GM13977 (cell line): Measurements from ENCODE around the gene UROC1.

ENCODE experiments used
- DNase-seq: peaks from one replicate; pipeline ENCODE4 v3.0.0; 2012; ENCODE audit warnings: low spot score
- in situ Hi-C: fragments of 300-500 bp; cut with MboI; formaldehyde crosslinking; loops from one replicate; pipeline ENCODE4 v1.12.0; 2022; ENCODE audit warnings: low sequenced_read_pairs, low pct_unique_long_range_greater_than_20kb, mixed read lengths, inconsistent platforms; ENCODE audit not compliant: unreplicated experiment
- TF ChIP-seq, protein P1 (sequence below): IDR thresholded peaks from 2 replicates; pipeline ENCODE4 v1.5.1; 2012; ENCODE audit warnings: mild to moderate bottlenecking, control low read depth; ENCODE audit not compliant: insufficient read depth; ENCODE audit errors: extremely low read depth, missing control alignments

UROC1 gene

DNA sequence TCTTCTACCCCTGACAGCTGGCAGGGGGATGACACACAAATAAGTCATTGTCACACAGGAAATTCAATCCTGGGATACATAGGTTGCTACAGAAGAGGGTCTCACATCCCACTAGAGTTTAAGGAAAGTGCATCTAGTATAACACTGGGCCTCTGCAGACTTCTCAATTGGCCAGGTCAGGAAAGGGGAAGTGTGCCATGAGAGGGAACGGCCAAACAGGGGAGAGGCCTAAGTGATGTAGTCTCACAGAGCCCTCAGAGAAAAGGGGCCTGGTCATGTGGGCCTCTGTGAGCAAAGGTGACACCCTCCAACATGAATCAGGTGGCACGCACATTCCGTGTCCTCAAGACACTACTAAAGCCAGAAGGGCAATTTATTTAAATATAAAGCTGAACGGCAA is 53.1 kb downstream of the UROC1 start:
- in situ Hi-C loops: no loop called here
- DNase-seq: no peak
- TF ChIP-seq, protein P1, sequence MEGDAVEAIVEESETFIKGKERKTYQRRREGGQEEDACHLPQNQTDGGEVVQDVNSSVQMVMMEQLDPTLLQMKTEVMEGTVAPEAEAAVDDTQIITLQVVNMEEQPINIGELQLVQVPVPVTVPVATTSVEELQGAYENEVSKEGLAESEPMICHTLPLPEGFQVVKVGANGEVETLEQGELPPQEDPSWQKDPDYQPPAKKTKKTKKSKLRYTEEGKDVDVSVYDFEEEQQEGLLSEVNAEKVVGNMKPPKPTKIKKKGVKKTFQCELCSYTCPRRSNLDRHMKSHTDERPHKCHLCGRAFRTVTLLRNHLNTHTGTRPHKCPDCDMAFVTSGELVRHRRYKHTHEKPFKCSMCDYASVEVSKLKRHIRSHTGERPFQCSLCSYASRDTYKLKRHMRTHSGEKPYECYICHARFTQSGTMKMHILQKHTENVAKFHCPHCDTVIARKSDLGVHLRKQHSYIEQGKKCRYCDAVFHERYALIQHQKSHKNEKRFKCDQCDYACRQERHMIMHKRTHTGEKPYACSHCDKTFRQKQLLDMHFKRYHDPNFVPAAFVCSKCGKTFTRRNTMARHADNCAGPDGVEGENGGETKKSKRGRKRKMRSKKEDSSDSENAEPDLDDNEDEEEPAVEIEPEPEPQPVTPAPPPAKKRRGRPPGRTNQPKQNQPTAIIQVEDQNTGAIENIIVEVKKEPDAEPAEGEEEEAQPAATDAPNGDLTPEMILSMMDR: no peak

DNA sequence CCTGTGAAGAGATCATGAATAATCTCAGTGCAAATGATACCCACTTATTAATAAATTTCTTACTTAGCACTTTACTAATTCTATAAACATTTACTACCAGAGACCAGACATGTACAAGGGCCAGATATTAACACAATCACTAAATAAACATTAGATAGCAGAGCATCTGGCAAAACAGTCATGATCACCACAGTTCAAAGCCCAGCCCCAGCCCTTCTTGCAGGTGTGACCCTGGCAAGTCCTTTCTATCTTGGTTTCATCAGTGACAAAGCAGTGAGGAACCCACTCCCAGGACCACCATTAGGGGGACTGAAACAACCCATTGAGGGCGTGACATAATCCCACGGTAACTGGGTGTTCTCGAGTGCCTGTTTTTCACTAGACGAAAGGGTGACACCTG is 53.5 kb downstream of the UROC1 start:
- no peak for DNase-seq
- in situ Hi-C loops: no loop called here
- TF ChIP-seq, protein P1: no peak

DNA sequence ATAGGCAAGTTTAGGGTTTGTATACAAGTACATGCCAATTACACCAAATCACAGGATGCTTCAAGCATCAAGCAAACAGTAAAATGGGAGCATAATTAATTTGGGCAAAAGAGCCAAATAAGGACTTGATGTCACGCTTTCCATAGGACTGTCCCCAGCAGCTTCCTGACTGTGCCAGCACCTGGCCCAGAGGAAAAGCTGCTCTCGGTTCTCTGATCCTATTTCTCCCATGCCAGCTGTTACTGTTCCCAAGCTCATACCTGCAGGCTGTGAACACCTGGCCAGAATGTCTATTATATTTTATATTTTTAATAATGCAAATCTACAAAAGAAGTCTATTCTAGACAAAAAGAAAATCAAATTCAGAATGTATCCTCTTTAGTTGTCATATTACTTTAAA is 54.1 kb downstream of the UROC1 start:
- DNase-seq: no peak
- TF ChIP-seq, protein P1: no peak
- in situ Hi-C loops: no loop called here

DNA sequence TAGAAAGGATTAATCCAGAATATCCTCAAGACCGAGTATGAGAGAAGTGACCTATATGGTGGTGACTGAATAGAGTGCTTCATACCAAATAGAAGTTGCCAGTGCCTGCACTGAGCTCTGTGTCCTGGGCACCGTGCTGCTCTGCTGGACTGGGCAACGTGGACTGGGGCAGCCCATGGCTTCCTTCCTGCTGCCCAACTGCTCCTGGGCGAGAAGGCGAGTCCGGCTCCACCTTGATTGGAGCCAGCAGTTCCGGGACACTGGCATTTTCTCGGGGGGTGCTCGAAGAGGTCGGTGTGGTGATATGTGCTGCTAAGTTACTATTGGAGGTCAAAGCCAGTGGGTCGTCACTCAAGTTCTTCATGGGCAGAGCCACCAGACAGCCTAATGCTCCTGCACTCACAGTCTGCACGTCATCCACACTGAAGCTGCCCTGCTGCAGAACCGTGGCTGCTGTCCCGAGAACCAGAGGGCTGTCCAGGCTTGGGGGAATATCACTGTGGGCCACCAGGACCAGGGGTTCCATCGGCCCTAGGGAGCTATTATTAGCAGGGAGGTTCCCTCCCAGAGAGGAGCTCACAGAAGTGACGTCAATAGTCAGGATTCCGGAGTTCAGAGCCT is 56.0 kb downstream of the UROC1 start:
- TF ChIP-seq, protein P1: no peak
- DNase-seq: no peak
- in situ Hi-C loops: no loop called here

DNA sequence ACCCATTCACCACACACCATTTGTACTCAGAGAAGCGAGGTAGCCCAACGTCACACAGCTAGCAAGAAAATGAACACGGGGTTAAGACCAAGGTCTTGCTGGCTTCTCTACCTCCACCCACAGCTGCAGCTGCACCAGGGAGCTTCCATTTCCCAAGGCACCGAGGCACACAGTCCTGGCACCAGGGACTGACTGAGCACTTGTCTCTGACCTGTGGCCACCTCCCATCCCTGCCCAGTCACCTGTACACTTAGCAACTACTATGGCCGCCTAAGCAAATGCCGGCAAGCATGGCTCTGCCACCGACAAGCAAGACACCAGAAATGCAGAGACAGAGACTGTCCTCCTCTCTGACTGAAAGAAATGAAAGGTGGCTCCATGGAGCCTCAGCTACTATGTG is 57.2 kb downstream of the UROC1 start:
- no peak for DNase-seq
- in situ Hi-C loops: no loop called here
- TF ChIP-seq, protein P1: no peak

DNA sequence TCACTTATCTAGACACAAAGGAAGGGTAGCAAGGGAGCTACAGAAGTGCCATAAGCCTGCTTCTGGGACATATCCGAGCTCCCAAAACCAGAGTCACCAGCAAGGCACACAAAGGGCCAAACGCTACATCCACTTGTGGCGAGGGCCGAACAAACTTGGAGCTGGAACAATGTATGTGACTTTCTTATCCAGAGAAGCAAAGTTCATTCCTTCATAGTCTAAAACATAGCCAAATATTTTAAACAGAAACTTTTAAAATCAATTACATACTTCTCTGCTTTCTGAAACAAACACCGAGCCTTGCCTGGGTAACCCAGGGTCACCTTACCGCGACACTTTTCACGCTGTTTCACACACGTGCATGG is 57.8 kb downstream of the UROC1 start:
- TF ChIP-seq, protein P1: no peak
- no peak for DNase-seq
- in situ Hi-C loops: no loop called here
